ENCODE results near the gene DUS1L. TPM values are rescaled to one million over a fixed set of nuclear protein-coding genes. Genes with fewer than 3 reads are reported as not detected.

Gene DUS1L
- total RNA-seq, 1 donor from 2014 or later, result 64.6 TPM

- DNase-seq, result no peak
Observed at GRCh38 chr17:82081966-82082365, 16.4 kb upstream of the DUS1L start.

DNA sequence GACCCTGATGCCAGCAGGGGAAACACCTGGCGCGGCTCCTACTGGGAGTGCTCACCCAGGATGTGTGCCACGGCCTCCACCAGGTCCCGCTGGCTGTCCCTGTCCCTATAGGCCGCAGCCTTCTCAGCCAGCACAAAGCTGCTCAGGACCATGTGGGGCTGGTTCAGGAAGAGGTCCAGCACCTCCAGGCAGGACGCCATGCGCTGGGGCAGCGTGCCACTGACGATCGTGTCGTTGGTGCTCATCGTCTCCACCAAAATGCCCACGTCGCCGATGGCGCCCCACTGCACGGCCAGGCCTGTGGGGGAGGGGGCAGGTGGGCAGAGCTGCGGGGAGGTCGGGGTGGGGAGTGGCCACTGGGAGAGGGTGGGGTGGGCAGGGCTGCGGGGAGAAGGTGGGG lies 15.9 kb upstream of the DUS1L start:
- H3K27me3 ChIP-seq (ENCODE audit: low read depth), result no peaks in the 10 kb centered on the region
- H3K27ac ChIP-seq (replicated peaks), result no peak overlapping the region
- TF ChIP-seq, protein P1, sequence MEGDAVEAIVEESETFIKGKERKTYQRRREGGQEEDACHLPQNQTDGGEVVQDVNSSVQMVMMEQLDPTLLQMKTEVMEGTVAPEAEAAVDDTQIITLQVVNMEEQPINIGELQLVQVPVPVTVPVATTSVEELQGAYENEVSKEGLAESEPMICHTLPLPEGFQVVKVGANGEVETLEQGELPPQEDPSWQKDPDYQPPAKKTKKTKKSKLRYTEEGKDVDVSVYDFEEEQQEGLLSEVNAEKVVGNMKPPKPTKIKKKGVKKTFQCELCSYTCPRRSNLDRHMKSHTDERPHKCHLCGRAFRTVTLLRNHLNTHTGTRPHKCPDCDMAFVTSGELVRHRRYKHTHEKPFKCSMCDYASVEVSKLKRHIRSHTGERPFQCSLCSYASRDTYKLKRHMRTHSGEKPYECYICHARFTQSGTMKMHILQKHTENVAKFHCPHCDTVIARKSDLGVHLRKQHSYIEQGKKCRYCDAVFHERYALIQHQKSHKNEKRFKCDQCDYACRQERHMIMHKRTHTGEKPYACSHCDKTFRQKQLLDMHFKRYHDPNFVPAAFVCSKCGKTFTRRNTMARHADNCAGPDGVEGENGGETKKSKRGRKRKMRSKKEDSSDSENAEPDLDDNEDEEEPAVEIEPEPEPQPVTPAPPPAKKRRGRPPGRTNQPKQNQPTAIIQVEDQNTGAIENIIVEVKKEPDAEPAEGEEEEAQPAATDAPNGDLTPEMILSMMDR (IDR thresholded peaks at IDR 0.05; ENCODE audit: borderline replicate concordance), result no peak
- H3K4me1 ChIP-seq, result no peaks in the 10 kb centered on the region
- H3K4me3 ChIP-seq, result no peak overlapping the region
- intact Hi-C loops (cut with micrococcal nuclease), result no loop called here
- peaks cover 74% of the 10 kb centered on the region for H3K36me3 ChIP-seq
- DNase-seq, result no peak
- no peaks in the 10 kb centered on the region for H3K9me3 ChIP-seq (replicated peaks)

More at GRCh38 chr17:82081966-82082365, 16.4 kb upstream of the DUS1L start:
- Histone ChIP-seq H3K27me3 (ENCODE audit: low read depth) (no peaks in the 10 kb centered on the region), H3K36me3 (peaks cover 79% of the 10 kb centered on the region), H3K4me1 (no peaks in the 10 kb centered on the region), H3K4me3 (no peak overlapping the region), H3K27ac (replicated peaks) (no peak overlapping the region), H3K9me3 (replicated peaks) (no peaks in the 10 kb centered on the region)
- TF ChIP-seq, protein P1 (IDR thresholded peaks at IDR 0.05; ENCODE audit: borderline replicate concordance), result no peak
- intact Hi-C loops (cut with micrococcal nuclease), result no loop called here

DNA sequence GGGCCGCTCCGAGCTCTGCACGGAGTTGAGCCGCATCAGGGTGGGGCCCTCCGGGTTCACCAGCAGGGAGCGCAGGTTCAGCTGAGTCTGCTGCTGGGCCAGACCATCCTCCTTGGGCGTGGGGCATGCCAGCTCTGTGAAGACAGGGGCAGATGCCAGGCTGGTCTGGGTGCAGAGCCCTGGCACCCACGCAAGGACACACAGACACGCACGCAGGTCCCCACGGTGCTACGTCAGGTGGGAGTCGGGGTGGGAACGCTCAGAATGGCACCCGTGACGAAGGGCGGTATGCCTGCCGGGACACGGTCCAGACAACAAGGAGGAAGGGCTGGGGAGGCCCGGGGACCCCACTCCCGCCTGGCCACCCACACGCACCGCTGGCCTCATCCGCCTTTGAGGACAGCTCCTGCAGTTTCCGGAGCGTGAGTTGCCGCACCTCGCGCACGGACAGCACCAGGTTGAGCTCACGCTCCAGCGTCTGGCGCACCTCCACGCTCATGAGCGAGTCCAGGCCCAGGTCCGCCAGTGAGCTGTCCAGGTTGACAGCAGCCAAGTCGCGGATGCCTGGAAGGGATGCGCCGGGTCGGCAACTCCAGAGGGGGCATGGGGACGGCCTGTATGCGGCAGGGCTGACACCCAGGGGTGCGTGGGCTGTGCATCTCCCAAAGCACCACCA lies 15.3 kb upstream of the DUS1L start:
- DNase-seq, result no peak
- Histone ChIP-seq H3K4me3 (no peak overlapping the region), H3K27me3 (ENCODE audit: low read depth) (no peaks in the 10 kb centered on the region), H3K36me3 (peaks cover 68% of the 10 kb centered on the region), H3K9me3 (replicated peaks) (no peaks in the 10 kb centered on the region), H3K27ac (replicated peaks) (no peak overlapping the region), H3K4me1 (no peaks in the 10 kb centered on the region)
- intact Hi-C loops (cut with micrococcal nuclease), result no loop called here
- TF ChIP-seq, protein P1 (IDR thresholded peaks at IDR 0.05; ENCODE audit: borderline replicate concordance), result no peak

DNA sequence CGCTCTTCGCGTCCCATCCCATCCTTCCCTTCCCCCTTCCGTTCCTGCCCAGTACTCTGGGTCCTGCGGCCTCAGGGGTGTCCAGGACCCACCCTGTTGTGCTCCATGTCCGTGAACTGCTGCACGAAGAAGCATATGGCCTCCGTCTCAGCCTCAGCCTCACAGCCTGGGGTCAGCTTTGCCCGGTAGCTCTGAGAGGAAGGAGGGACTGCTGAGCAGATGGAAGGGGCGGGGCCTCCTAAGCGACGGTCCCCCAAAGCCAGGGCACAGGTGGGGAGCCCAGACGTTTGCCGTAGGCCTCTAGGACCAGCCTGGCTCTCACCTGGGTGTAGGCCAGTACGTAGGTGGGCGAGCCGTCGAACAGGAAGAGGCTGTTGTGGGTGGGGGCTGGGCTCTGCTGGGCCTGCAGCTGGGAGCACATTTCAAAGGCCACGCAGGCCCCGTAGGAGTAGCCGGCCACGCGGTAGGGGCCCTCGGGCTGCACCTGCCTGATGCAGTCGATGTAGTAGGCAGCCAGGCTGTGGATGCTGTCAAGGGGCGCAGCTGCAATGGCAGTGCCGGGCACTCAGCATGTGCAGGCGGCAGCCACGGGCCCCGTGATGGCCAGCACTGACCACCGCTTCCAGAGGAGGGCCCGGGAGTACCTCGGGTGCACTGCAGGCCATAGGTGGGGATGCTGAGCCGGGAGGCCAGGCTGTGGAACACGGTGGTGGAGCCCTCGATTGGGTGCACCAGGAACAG lies 14.6 kb upstream of the DUS1L start:
- Histone ChIP-seq H3K9me3 (replicated peaks) (no peaks in the 10 kb centered on the region), H3K4me1 (no peaks in the 10 kb centered on the region), H3K27ac (replicated peaks) (no peak overlapping the region), H3K4me3 (no peak overlapping the region), H3K36me3 (peaks cover 61% of the 10 kb centered on the region), H3K27me3 (ENCODE audit: low read depth) (no peaks in the 10 kb centered on the region)
- intact Hi-C loops (cut with micrococcal nuclease), result no loop called here
- DNase-seq, result no peak
- TF ChIP-seq, protein P1 (IDR thresholded peaks at IDR 0.05; ENCODE audit: borderline replicate concordance), result no peak

- Histone ChIP-seq H3K4me1 (no peaks in the 10 kb centered on the region), H3K36me3 (peaks cover 50% of the 10 kb centered on the region), H3K27ac (replicated peaks) (no peak overlapping the region), H3K27me3 (ENCODE audit: low read depth) (no peaks in the 10 kb centered on the region), H3K9me3 (replicated peaks) (no peaks in the 10 kb centered on the region), H3K4me3 (no peak overlapping the region)
- TF ChIP-seq, protein P1 (IDR thresholded peaks at IDR 0.05; ENCODE audit: borderline replicate concordance), result no peak
- no peak for DNase-seq
- intact Hi-C loops (cut with micrococcal nuclease), result no loop called here
Observed at GRCh38 chr17:82079001-82079677, 13.5 kb upstream of the DUS1L start.
